GM12878 (cell line): ENCODE data around the gene CITED2. TPM values are rescaled to one million over a fixed set of nuclear protein-coding genes. Genes with fewer than 3 reads are reported as not detected.

Experiments used
- ATAC-seq: fragments of 200-7000 bp; cut with Tn5 transposase; 3 replicates; pipeline ENCODE4 v1.9.1; 2020; ENCODE audit warnings: mild to moderate bottlenecking, moderate library complexity
- BruUV-seq: library from RNA; stranded (reverse); fragments of 400-500 nt; replicated peaks from 2 replicates; lab custom pipeline; 2021; lab: Mats Ljungman, UMichigan
- CTCF ChIA-PET: fragments of 300-600 bp; sonication (Branson Sonifier 250); formaldehyde crosslinking; extraction: SDS; loops from one replicate; lab custom pipeline; 2021; ENCODE audit warnings: inconsistent platforms; lab: Yijun Ruan, JAX
- POLR2A ChIA-PET: fragments of 350-600 bp; formaldehyde crosslinking; extraction: SDS; loops from one replicate; lab custom pipeline; 2021; ENCODE audit warnings: inconsistent platforms; lab: Charles Lee
- RAD21 ChIA-PET: fragments of 300-600 bp; sonication (Branson Sonifier 250); formaldehyde crosslinking; loops from one replicate; lab custom pipeline; 2023; ENCODE audit warnings: antibody characterized with exemption; ENCODE audit not compliant: unreplicated experiment; lab: Charles Lee
- SMC1A ChIA-PET: fragments of 300-600 bp; sonication (Branson Sonifier 250); formaldehyde crosslinking; loops from one replicate; lab custom pipeline; 2023; ENCODE audit not compliant: unreplicated experiment, uncharacterized antibody; lab: Charles Lee
- DNase-seq: peaks from one replicate; pipeline ENCODE4 v3.0.0-alpha.2; 2011; ENCODE audit warnings: low read depth, low spot score
- FAIRE-seq: peaks from 3 replicates; lab custom pipeline; 2011; peaks lifted over from hg19 to GRCh38; lab: Jason Lieb, UNC
- H2AFZ ChIP-seq: 2 replicates; pipeline ENCODE4 v1.6.0; 2011; ENCODE audit warnings: low read depth, low read length, control low read depth; ENCODE audit not compliant: control insufficient read depth
- H3K27ac ChIP-seq: 2 replicates; pipeline ENCODE4 v1.5.1; 2011; ENCODE audit warnings: control low read depth; ENCODE audit not compliant: control insufficient read depth, insufficient read depth
- H3K27me3 ChIP-seq, 2 experiments: replicated peaks in 1 of 2; 2 replicates each; pipeline versions ENCODE4 v1.6.0 to v1.6.1; 2011; ENCODE audit warnings: low read length in 1 of 2; ENCODE audit not compliant: control insufficient read depth in 2 of 2, insufficient read depth in 2 of 2
- H3K36me3 ChIP-seq, 2 experiments: 2 replicates each; pipeline ENCODE4 v1.5.1; 2011; ENCODE audit warnings: low read length in 1 of 2; ENCODE audit not compliant: control insufficient read depth in 2 of 2, insufficient read depth in 2 of 2
- H3K4me1 ChIP-seq: 2 replicates; pipeline ENCODE4 v1.6.1; 2011; ENCODE audit warnings: mild to moderate bottlenecking, low read length, moderate library complexity, mixed read lengths; ENCODE audit not compliant: control insufficient read depth, insufficient read depth
- H3K4me2 ChIP-seq: 2 replicates; pipeline ENCODE4 v1.6.0; 2011; ENCODE audit warnings: control low read depth; ENCODE audit not compliant: control insufficient read depth, insufficient read depth
- H3K4me3 ChIP-seq: fragments of 200-600 bp; sonication (generic); 2 replicates; pipeline ENCODE4 v1.5.1; 2016
- H3K79me2 ChIP-seq: 2 replicates; pipeline ENCODE4 v1.6.0; 2011; ENCODE audit warnings: low read length; ENCODE audit not compliant: control insufficient read depth, insufficient read depth
- H3K9ac ChIP-seq: 2 replicates; pipeline ENCODE4 v1.8.0; 2011; ENCODE audit warnings: low read length, control low read depth, mixed read lengths; ENCODE audit not compliant: control insufficient read depth, insufficient read depth
- H3K9me3 ChIP-seq: replicated peaks from 3 replicates; pipeline ENCODE4 v1.5.1; 2011; ENCODE audit warnings: mild to moderate bottlenecking, low read length; ENCODE audit not compliant: control insufficient read depth, insufficient read depth
- H4K20me1 ChIP-seq: 2 replicates; pipeline ENCODE4 v1.6.0; 2011; ENCODE audit not compliant: control insufficient read depth, insufficient read depth
- EGR1 ChIP-seq, 2 experiments: IDR thresholded peaks; 1 replicate in 1 of 2; 2 replicates in 1 of 2; pipeline ENCODE4 v1.6.1; 2011 to 2012; ENCODE audit warnings: low read depth in 2 of 2, low read length in 2 of 2, borderline replicate concordance in 1 of 2, mild to moderate bottlenecking in 1 of 2, moderate library complexity in 1 of 2
- ESRRA ChIP-seq: IDR thresholded peaks from 2 replicates; pipeline ENCODE4 v1.6.1; 2012; ENCODE audit warnings: mild to moderate bottlenecking, low read length, improper control_type of control experiment
- FOXK2 ChIP-seq: fragments of 450-650 bp; IDR thresholded peaks from 2 replicates; pipeline ENCODE4 v1.6.1; 2017; ENCODE audit warnings: mild to moderate bottlenecking, moderate library complexity
- MEF2A ChIP-seq: IDR thresholded peaks from 2 replicates; pipeline ENCODE4 v1.6.1; 2011; ENCODE audit warnings: low read depth, mild to moderate bottlenecking, low read length, moderate library complexity; ENCODE audit not compliant: insufficient read depth
- MLLT1 ChIP-seq: fragments of 450-650 bp; IDR thresholded peaks from 2 replicates; pipeline ENCODE4 v1.6.1; 2016; ENCODE audit warnings: mild to moderate bottlenecking
- PKNOX1 ChIP-seq: fragments of 450-650 bp; IDR thresholded peaks from 2 replicates; pipeline ENCODE4 v1.6.1; 2016; ENCODE audit warnings: mild to moderate bottlenecking
- RELB ChIP-seq: fragments of 450-650 bp; IDR thresholded peaks from 2 replicates; pipeline ENCODE4 v1.6.1; 2017; ENCODE audit warnings: low read depth, mild to moderate bottlenecking, moderate library complexity
- REST ChIP-seq: IDR thresholded peaks from 2 replicates; pipeline ENCODE4 v1.6.1; 2012; ENCODE audit warnings: mild to moderate bottlenecking, low read depth, low read length
- SIN3A ChIP-seq: IDR thresholded peaks from 2 replicates; pipeline ENCODE4 v1.6.1; 2012; ENCODE audit warnings: low read depth, low read length, improper control_type of control experiment
- ZNF687 ChIP-seq: fragments of 450-650 bp; IDR thresholded peaks from 2 replicates; pipeline ENCODE4 v1.6.1; 2017; ENCODE audit warnings: mild to moderate bottlenecking, moderate library complexity
- WGBS: methylation state at CpG from one replicate; pipeline ENCODE4 v1.1.6; 2016; ENCODE audit warnings: low lambda C conversion rate; ENCODE audit not compliant: insufficient replicate concordance, insufficient coverage; ENCODE audit errors: missing lambda C conversion rate; 5-methylcytosine and 5-hydroxymethylcytosine counted together
- in situ Hi-C: fragments of 300-500 bp; cut with MboI; formaldehyde crosslinking; loops from 9 replicates; pipeline ENCODE4 v1.14.3; 2018; ENCODE audit warnings: mixed read lengths
- intact Hi-C: fragments of 100-400 bp; cut with micrococcal nuclease; formaldehyde crosslinking; loops from one replicate; pipeline ENCODE4 v1.14.2; 2022; ENCODE audit not compliant: unreplicated experiment
- polyA plus RNA-seq, 11 experiments: library from polyadenylated mRNA; depleted of rRNA in 4 of 11; unstranded in 6 of 11; stranded (reverse) in 5 of 11; fragments of >200 nt; fragmentation: Nextera tagmentation in 4 of 11; fragmentation: Illumina TruSeq in 1 of 11; extraction: Ambion mirVana in 4 of 11; extraction: Trizol in 1 of 11; gene quantifications; 1 replicate in 1 of 11; 2 replicates in 10 of 11; pipeline versions ENCODE4 v1.2.1 to v1.2.3, GENCODE V29; 2011 to 2016; ENCODE audit warnings: inconsistent platforms in 2 of 11, missing spikeins in 2 of 11, low read depth in 1 of 11
- total RNA-seq, 4 experiments: library from RNA; depleted of rRNA in 3 of 4; stranded (reverse); fragments of >200 nt in 3 of 4; fragmentation: Illumina TruSeq in 1 of 4; extraction: Trizol in 1 of 4; gene quantifications; 2 replicates each; pipeline versions ENCODE4 v1.2.1 to v1.2.3, GENCODE V29; 2013 to 2021

Gene CITED2
- total and polyA plus RNA-seq, 10 of the 15 experiments (the other 5 are each of a cell fraction or from before 2014, with no cell fraction given), result 0.08 to 20.0 (median 7.3) TPM

- TF ChIP-seq ZNF687 (no peak), MEF2A (no peak), FOXK2 (no peak)
These were observed 24.2 kb upstream of the CITED2 start (continued) for GRCh38 chr6:139398658-139399057.

- POLR2A ChIA-PET, result no interaction called here
- TF ChIP-seq MLLT1 (no peak), ESRRA (no peak), SIN3A (no peak), RELB (no peak), EGR1 (IDR thresholded peaks at IDR 0.05; ENCODE audit: borderline replicate concordance in 1 of 2, low read depth in 2 of 2, low read length in 2 of 2) (no peak), REST (no peak), PKNOX1 (no peak)
These were observed 21.4 kb upstream of the CITED2 start for GRCh38 chr6:139395891-139396301.

More at GRCh38 chr6:139395891-139396301, 21.4 kb upstream of the CITED2 start:
- H3K4me1 ChIP-seq, result no peaks in the 10 kb centered on the region
- no peak overlapping the region for H3K4me2 ChIP-seq
- 77% methylated on average over 9 of the region's 9 CpGs for WGBS
- H3K27me3 ChIP-seq, result no peaks in the 10 kb centered on the region
- FAIRE-seq, result no peak
- ChIA-PET SMC1A (interaction anchor here (1.3 to 1.7 kb wide), 4 partner anchors 9 to 26 kb away, joined by 3 to 6 read pairs (median 4); no protein-coding TSS in a partner anchor), RAD21 (no interaction called here), CTCF (interaction anchor here (0.8 kb wide), 1 partner anchor 24 kb away, joined by 3 read pairs; no protein-coding TSS in a partner anchor)
- ATAC-seq, result no peak
- in situ Hi-C loops, result no loop called here
- H4K20me1 ChIP-seq, result no peaks in the 10 kb centered on the region
- H2AFZ ChIP-seq, result no peak overlapping the region
- H3K79me2 ChIP-seq, result no peaks in the 10 kb centered on the region
- intact Hi-C loops, result no loop called here
- DNase-seq, result no peak
- no peak overlapping the region for H3K4me3 ChIP-seq
- H3K36me3 ChIP-seq, result no peaks in the 10 kb centered on the region
- BruUV-seq, result no TSS peak
- no peaks in the 10 kb centered on the region for H3K9me3 ChIP-seq
- no peak overlapping the region for H3K9ac ChIP-seq
- no peak overlapping the region for H3K27ac ChIP-seq
